HG03097 (cell line): ENCODE measurements around the gene MVD.

Experiments
- ATAC-seq: cut with Tn5 transposase; IDR thresholded peaks from one replicate; pipeline ENCODE4 v1.9.1; 2021; ENCODE audit not compliant: unreplicated experiment, low FRiP score

The MVD gene

DNA sequence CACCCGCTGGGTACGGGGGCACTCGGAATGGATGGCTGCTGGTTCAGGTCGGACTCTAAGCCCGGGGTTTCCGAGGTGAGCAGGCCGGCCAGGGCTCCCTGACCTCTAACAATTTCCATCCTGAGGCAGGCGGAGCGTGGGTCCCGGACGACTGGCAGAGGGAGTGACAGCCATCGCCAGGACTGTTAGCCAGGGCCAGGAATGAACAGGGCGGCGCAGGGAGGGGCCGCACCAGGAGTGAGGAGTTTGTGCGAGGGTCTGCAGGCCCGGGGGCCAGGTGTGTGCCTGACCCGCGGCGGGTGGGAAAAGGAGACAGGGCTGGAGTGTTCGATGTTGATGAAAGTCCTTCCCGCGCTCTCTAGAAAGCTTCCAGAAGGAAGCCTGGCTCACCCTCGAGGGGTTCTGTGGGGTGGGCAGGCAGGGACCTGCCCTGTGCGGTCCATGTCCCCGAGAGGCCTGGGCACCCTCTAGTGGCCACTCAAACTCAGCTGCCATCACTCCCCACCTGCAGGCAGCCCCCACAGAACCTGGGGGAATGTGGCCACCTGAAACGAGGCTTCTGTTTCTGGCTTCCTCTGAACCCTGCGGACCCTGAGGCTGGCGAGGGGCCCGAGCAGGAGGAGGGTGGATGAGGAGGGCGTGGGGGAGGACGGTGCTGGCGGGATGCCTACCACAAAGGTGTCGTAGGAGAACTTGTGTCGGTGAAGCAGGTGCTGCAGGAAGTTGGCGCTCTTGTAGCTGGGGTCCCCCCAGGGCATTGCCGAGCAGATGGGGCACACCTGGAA is 35.1 kb upstream of the MVD start:
- no peak for ATAC-seq

DNA sequence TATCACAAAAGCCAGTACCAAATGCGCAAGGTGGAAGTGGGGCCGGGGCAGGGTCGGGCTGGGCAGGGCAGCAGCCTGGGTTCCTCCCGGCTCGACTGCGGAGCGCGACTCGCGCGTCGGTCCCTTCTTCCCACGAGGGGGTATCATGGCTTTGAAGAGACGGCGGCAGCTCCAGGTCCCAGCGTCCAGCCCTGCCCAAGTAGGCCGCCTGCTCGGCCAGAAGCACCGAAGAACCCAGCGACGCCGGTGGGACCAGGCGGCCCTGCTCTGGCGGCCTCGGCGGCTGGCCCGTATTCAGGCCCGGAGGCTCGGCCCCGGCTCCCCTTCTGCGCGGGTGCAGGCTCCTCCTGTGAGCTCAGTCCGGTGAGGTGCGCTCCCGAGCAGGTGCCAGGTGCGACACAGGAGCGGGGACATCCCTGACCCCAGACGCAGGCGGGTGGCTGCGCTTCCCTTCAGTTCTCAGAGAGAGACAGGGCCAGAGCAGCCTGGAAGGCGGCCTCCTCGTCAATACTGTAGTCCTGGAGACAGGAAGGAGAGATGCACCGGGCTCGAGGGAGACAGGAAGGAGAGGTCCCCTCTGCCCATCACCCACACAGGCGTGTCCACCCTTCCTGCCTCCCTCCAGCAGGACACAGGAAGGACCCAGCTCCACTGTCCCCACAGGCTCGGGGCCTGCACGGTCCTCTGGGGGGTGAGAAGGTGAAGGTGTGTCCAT is 34.4 kb upstream of the MVD start:
- ATAC-seq = no peak

GRCh38 chr16:88696441-88696840 is 33.5 kb upstream of the MVD start:
- no peak for ATAC-seq

- ATAC-seq = no peak
Observed at GRCh38 chr16:88695753-88696152, 32.9 kb upstream of the MVD start.

- ATAC-seq = no peak
Observed at GRCh38 chr16:88695218-88695617, 32.3 kb upstream of the MVD start.

GRCh38 chr16:88694221-88695087 is 31.6 kb upstream of the MVD start:
- no peak for ATAC-seq

DNA sequence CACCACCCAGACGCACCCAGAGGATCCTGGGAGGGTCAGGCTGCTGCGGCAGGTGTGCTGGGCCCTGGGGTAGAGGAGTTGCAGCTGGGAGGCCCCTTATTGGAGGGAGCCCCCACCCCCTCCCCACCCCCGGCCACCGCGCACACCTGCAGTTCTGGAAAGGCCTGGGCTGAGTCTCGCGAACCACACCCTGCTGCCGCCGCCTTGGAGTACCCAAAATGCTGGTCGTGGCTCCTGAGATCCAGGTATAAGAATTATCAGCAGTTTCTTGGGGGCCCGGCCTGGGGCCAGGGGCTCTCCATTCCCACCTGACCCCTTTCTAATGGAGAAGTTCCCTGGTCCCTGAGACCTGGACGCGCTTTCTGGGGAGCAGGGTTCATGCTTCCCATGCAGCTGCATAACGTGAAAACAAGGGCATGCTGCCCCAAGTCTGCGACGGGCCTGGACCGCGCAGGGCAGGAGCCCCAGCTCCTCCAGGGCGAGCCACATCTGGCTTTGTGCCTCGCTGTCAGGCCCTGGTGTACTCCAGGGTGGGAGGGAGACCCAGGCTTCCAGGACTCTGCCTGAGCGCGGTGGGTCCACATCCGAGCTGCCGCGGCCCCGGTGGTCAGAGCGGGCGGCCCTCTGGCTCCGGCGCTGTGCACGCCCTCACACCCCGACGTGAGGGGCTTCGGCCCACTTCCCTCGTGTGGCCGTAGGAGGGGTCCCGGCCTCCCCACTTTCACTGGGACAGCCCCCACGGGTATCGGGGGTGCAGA is 30.7 kb upstream of the MVD start:
- ATAC-seq = no peak

GRCh38 chr16:88692861-88693260 is 30.0 kb upstream of the MVD start:
- ATAC-seq = no peak

DNA sequence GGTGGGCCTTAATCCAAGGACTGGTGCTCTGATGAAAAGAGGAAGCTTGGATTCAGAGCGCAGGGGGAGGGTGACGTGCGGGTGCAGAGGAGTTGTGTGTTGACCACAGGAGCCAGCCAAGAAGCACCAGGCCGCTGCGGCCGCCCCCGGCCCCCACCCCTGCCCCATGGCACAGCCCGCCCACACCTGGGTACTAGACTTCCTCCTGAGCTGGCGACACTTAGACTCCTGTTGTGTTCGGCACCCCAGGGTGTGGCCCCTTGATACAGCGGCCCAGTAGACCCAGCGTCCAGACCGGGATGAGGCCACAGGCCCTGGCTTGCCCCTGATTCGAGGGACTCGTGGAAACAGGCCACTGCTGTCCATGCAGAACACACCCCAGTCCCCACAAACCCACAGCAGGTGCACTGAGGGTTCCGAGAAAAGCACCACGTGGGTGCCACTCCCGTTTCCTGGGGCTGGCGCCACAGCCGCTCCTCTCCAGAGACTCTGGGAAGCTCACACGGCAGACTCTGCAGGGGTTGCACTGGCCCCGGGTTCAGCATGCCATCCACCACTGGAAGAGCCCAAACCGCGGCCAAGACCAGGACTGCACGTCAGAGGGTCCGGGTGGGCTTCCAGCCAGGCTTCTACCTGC is 29.2 kb upstream of the MVD start:
- no peak for ATAC-seq

DNA sequence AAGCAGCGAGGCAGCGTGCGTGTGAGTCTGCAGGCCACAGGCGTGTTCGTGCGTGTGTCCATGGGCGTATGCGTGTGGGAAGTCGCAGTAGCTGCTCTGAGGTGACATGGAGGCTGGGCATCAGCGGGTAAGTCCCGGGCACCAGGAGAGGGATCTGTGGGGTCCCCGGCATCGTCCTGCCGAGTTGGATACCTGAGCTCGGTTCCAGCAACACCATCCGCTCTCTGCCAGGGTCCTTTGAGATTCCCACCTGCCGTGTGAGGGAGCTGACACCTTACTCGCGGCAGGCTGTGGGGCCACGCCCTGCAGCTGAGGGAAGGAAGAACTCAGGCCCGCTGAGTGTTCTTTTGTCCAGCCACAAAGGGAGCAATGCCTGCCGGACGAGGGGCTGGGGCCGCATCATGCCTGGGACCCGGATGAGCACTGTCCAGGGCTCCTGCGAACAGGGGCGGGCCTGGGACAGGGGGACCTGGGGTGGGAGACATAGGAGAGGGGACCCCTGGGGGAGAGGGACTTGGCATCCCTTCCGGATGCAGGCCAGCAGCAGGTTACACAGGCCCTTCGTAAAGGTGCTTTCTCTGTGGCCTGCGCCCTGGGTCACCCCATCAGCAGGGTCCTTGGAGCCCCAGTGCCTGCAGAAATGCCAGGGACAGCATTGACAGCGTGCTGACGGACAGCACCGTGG is 28.4 kb upstream of the MVD start:
- no peak for ATAC-seq

- no peak for ATAC-seq
Observed at GRCh38 chr16:88690341-88691128, 27.6 kb upstream of the MVD start.

GRCh38 chr16:88688013-88688778 is 25.3 kb upstream of the MVD start:
- no peak for ATAC-seq

- ATAC-seq = no peak
Observed at GRCh38 chr16:88687676-88688012, 24.8 kb upstream of the MVD start.

GRCh38 chr16:88687254-88687576 is 24.3 kb upstream of the MVD start:
- ATAC-seq = no peak

DNA sequence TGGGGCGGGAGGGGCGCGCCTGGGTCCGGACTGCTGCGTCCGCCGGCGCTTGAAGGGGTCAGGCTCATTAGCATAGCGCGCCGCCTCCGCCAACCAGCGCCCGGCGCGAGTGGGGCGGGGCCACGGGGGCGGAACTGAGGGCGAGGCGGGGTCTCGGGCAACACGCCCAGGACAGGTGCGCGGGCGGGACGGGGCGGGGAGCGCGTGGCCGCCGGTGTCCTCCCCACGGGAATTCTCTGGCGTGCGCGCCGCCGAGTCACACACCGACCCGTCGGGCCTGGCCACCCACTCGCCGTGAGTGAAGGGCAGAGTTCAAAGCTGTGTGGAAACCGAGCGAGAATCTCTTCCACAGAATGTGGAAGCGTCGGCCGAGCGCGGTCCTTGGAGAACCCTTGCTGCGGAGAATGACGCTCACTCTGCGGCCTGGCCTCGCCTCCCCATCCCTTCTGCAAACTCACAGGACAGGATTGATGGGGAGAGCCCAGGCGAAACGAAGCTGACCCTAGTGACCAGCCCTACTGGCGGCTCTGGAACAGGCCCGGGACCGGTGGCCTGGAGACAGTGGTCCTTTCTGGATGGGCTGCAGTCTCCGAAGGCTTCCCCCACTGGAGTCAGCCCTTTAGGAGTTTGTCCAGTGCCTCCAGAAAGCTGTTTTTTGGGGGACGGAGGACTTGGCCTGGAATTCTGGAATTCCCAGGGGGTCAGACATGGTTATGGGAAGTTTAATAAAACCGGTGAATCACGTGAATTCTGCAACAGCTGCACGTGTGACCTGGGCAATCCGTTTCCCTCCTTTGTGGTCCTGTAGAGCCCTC is 23.8 kb upstream of the MVD start, which contains the start of gene SNAI3:
Gene SNAI3, minus strand, starts transcription at position 69 of the 815 bp plus-strand sequence. CDS start 101 bp downstream, outside the sequence.
- peak; percentile 51 for ATAC-seq

- no peak for ATAC-seq
Observed at GRCh38 chr16:88686062-88686438, 23.2 kb upstream of the MVD start.
